Panc1 (cell line): ENCODE results near the gene CEP162. TPM values are rescaled to one million over a fixed set of nuclear protein-coding genes. Genes with fewer than 3 reads are reported as not detected.

Experiments
- ATAC-seq: fragments of 200-7000 bp; cut with Tn5 transposase; 2 replicates; pipeline ENCODE4 v1.9.1; 2020; ENCODE audit warnings: mild to moderate bottlenecking, moderate library complexity
- BruUV-seq: library from RNA; stranded (reverse); fragments of 400-500 nt; replicated peaks from 2 replicates; lab custom pipeline; 2021; lab: Mats Ljungman, UMichigan
- CTCF ChIA-PET: fragments of 300-600 bp; sonication (Branson Sonifier 250); formaldehyde crosslinking; loops from one replicate; lab custom pipeline; 2022; ENCODE audit warnings: antibody characterized with exemption; lab: Charles Lee
- POLR2A ChIA-PET: fragments of 300-600 bp; sonication (Branson Sonifier 250); formaldehyde crosslinking; loops from one replicate; lab custom pipeline; 2022; ENCODE audit warnings: antibody characterized with exemption; lab: Charles Lee
- DNase-seq: peaks from one replicate; pipeline ENCODE4 v3.0.0-alpha.2; 2010; ENCODE audit warnings: low read depth, low spot score
- H3K27ac ChIP-seq: 2 replicates; pipeline ENCODE4 v1.5.1; 2011; ENCODE audit warnings: mild to moderate bottlenecking, low read length, inconsistent platforms
- H3K27me3 ChIP-seq: fragments of 200-500 bp; sonication (Bioruptor generic); 2 replicates; pipeline ENCODE4 v1.6.0; 2014; ENCODE audit warnings: low read length, inconsistent platforms; ENCODE audit not compliant: control insufficient read depth, insufficient read depth
- H3K36me3 ChIP-seq: fragments of 200-500 bp; sonication (Bioruptor generic); 2 replicates; pipeline ENCODE4 v1.5.1; 2014; ENCODE audit warnings: inconsistent platforms, mild to moderate bottlenecking, low read length, moderate library complexity; ENCODE audit not compliant: control insufficient read depth, insufficient read depth
- H3K4me1 ChIP-seq: 2 replicates; pipeline ENCODE4 v1.5.1; 2011; ENCODE audit warnings: inconsistent platforms, mild to moderate bottlenecking, low read length, moderate library complexity; ENCODE audit not compliant: control insufficient read depth, insufficient read depth
- H3K4me3 ChIP-seq, 2 experiments: 2 replicates each; pipeline ENCODE4 v1.5.1; 2011 to 2012; ENCODE audit warnings: low read depth in 2 of 2, low read length in 2 of 2, mild to moderate bottlenecking in 2 of 2, inconsistent platforms in 1 of 2, moderate library complexity in 1 of 2
- H3K9me3 ChIP-seq: fragments of 200-500 bp; sonication (Bioruptor generic); 2 replicates; pipeline ENCODE4 v1.5.1; 2014; ENCODE audit warnings: low read depth, mild to moderate bottlenecking, inconsistent platforms, low read length, moderate library complexity; ENCODE audit not compliant: control insufficient read depth, insufficient read depth
- CTCF ChIP-seq: fragments of 450-650 bp; IDR thresholded peaks from 2 replicates; pipeline ENCODE4 v1.5.1; 2017; ENCODE audit warnings: mild to moderate bottlenecking
- POLR2AphosphoS5 ChIP-seq: IDR thresholded peaks from 2 replicates; pipeline ENCODE4 v1.6.1; 2012; ENCODE audit warnings: mild to moderate bottlenecking, low read depth, low read length, moderate library complexity
- SIN3A ChIP-seq: IDR thresholded peaks from 2 replicates; pipeline ENCODE4 v1.6.1; 2012; ENCODE audit warnings: low read depth, mild to moderate bottlenecking, low read length, moderate library complexity, borderline replicate concordance; ENCODE audit not compliant: insufficient read depth
- TCF7L2 ChIP-seq: IDR thresholded peaks from 2 replicates; pipeline ENCODE4 v1.6.1; 2011; ENCODE audit warnings: mild to moderate bottlenecking, low read depth, low read length, inconsistent platforms
- in situ Hi-C: cut with HindIII; loops from 2 replicates; pipeline ENCODE4 v1.10.0; 2016; ENCODE audit warnings: low sequenced_read_pairs, low pct_unique_long_range_greater_than_20kb
- intact Hi-C: fragments of 100-400 bp; cut with micrococcal nuclease; formaldehyde crosslinking; loops from one replicate; pipeline ENCODE4 v1.10.0; 2022; ENCODE audit not compliant: unreplicated experiment
- total RNA-seq: library from RNA; stranded (reverse); gene quantifications from one replicate; pipeline ENCODE4 v1.2.1, GENCODE V29; 2021; ENCODE audit not compliant: unreplicated experiment
- TF ChIP-seq, protein P1 (sequence below), 2 experiments: IDR thresholded peaks; 2 replicates each; pipeline ENCODE4 v1.6.1; 2011 to 2012; ENCODE audit warnings: low read depth in 2 of 2, control low read depth in 1 of 2, low read length in 1 of 2, mild to moderate bottlenecking in 1 of 2, moderate library complexity in 1 of 2; ENCODE audit not compliant: insufficient read depth in 1 of 2

CEP162 gene
- total RNA-seq, 1 experiment from 2014 or later, result 5.3 TPM

- in situ Hi-C loops (no loop called here), intact Hi-C loops (no loop called here)
- no TSS peak for BruUV-seq
- TF ChIP-seq POLR2AphosphoS5 (no peak), SIN3A (no peak), CTCF (no peak), TCF7L2 (no peak)
- TF ChIP-seq, protein P1, sequence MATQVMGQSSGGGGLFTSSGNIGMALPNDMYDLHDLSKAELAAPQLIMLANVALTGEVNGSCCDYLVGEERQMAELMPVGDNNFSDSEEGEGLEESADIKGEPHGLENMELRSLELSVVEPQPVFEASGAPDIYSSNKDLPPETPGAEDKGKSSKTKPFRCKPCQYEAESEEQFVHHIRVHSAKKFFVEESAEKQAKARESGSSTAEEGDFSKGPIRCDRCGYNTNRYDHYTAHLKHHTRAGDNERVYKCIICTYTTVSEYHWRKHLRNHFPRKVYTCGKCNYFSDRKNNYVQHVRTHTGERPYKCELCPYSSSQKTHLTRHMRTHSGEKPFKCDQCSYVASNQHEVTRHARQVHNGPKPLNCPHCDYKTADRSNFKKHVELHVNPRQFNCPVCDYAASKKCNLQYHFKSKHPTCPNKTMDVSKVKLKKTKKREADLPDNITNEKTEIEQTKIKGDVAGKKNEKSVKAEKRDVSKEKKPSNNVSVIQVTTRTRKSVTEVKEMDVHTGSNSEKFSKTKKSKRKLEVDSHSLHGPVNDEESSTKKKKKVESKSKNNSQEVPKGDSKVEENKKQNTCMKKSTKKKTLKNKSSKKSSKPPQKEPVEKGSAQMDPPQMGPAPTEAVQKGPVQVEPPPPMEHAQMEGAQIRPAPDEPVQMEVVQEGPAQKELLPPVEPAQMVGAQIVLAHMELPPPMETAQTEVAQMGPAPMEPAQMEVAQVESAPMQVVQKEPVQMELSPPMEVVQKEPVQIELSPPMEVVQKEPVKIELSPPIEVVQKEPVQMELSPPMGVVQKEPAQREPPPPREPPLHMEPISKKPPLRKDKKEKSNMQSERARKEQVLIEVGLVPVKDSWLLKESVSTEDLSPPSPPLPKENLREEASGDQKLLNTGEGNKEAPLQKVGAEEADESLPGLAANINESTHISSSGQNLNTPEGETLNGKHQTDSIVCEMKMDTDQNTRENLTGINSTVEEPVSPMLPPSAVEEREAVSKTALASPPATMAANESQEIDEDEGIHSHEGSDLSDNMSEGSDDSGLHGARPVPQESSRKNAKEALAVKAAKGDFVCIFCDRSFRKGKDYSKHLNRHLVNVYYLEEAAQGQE (IDR thresholded peaks at IDR 0.05; ENCODE audit: insufficient read depth in 1 of 2, low read depth in 2 of 2, low read length in 1 of 2), result no peak
- Histone ChIP-seq H3K9me3 (no peaks in the 10 kb centered on the region), H3K4me3 (no peak overlapping the region), H3K36me3 (no peaks in the 10 kb centered on the region), H3K4me1 (no peaks in the 10 kb centered on the region), H3K27me3 (no peaks in the 10 kb centered on the region), H3K27ac (no peak overlapping the region)
- ATAC-seq (no peak), DNase-seq (no peak)
- ChIA-PET POLR2A (interaction anchor here (0.6 kb wide), 1 partner anchor 17 kb away, joined by 4 read pairs; no protein-coding TSS in a partner anchor), CTCF (no interaction called here)
Observed at GRCh38 chr6:84242265-84242664, 14.8 kb upstream of the CEP162 start.

DNA sequence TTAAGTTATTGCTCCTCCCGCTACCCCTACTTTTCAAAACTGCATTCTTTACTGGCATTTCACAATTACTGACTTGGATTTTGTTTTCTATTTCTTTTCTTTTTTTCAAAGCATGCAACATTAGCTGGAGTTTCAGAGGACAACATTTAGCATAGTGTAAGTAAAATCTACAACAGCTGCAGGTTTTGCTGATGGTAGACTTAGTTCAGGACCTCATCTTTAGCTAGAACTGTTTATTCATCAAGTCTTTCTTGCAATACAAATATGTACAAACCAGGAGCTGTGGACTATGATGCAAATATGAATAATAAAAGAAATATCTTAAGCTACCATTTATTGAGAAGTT lies 728 bp upstream of the CEP162 start:
- H3K36me3 ChIP-seq, result no peaks in the 10 kb centered on the region
- H3K4me1 ChIP-seq, result peaks cover 6% of the 10 kb centered on the region
- no peak for TF ChIP-seq TCF7L2
- peak; percentile 50 for TF ChIP-seq CTCF
- TF ChIP-seq, protein P1 (IDR thresholded peaks at IDR 0.05; ENCODE audit: insufficient read depth in 1 of 2, low read depth in 2 of 2, low read length in 1 of 2), result no peak
- no peak for TF ChIP-seq SIN3A
- TF ChIP-seq POLR2AphosphoS5, result no peak
- POLR2A ChIA-PET, result no interaction called here
- ATAC-seq, result 0 out of 2 replicates have a peak, but pooled peaks have one; percentile 9
- no TSS peak for BruUV-seq
- in situ Hi-C loops, result no loop called here
- CTCF ChIA-PET, result interaction anchor here (0.8 to 1.5 kb wide), 2 partner anchors 13 to 346 kb away, joined by 4 to 5 read pairs; no protein-coding TSS in a partner anchor
- intact Hi-C loops, result loop anchor here (10.0 kb wide), 1 partner anchor 613 kb away; no protein-coding TSS in a partner anchor
- no peak for DNase-seq
- peak overlapping the region; percentile 90 to 100 for H3K4me3 ChIP-seq
- no peaks in the 10 kb centered on the region for H3K9me3 ChIP-seq
- peak overlapping the region; percentile 93 for H3K27ac ChIP-seq
- H3K27me3 ChIP-seq, result peaks cover 13% of the 10 kb centered on the region
